GM12865 (cell line): Measurements from ENCODE around the gene SF3A1.

Experiments
- DNase-seq: peaks from one replicate; pipeline ENCODE4 v3.0.0; 2010; ENCODE audit warnings: low read depth
- H3K4me3 ChIP-seq: 2 replicates; pipeline ENCODE4 v1.5.1; 2011; ENCODE audit warnings: mild to moderate bottlenecking, low read depth, low read length, control low read depth
- TF ChIP-seq, protein P1 (sequence below): IDR thresholded peaks from 2 replicates; pipeline ENCODE4 v1.5.1; 2011; ENCODE audit warnings: low read length, control low read depth, low read depth, inconsistent platforms; ENCODE audit not compliant: insufficient read depth; ENCODE audit errors: missing control alignments

The SF3A1 gene

GRCh38 chr22:30302810-30303138 lies 53.9 kb downstream of the SF3A1 start:
- no peak overlapping the region for H3K4me3 ChIP-seq
- no peak for DNase-seq
- TF ChIP-seq, protein P1, sequence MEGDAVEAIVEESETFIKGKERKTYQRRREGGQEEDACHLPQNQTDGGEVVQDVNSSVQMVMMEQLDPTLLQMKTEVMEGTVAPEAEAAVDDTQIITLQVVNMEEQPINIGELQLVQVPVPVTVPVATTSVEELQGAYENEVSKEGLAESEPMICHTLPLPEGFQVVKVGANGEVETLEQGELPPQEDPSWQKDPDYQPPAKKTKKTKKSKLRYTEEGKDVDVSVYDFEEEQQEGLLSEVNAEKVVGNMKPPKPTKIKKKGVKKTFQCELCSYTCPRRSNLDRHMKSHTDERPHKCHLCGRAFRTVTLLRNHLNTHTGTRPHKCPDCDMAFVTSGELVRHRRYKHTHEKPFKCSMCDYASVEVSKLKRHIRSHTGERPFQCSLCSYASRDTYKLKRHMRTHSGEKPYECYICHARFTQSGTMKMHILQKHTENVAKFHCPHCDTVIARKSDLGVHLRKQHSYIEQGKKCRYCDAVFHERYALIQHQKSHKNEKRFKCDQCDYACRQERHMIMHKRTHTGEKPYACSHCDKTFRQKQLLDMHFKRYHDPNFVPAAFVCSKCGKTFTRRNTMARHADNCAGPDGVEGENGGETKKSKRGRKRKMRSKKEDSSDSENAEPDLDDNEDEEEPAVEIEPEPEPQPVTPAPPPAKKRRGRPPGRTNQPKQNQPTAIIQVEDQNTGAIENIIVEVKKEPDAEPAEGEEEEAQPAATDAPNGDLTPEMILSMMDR = no peak

GRCh38 chr22:30301995-30302809 lies 54.5 kb downstream of the SF3A1 start:
- DNase-seq = peak; percentile 24
- no peak overlapping the region for H3K4me3 ChIP-seq
- TF ChIP-seq, protein P1 = no peak

- TF ChIP-seq, protein P1 = no peak
- H3K4me3 ChIP-seq = no peak overlapping the region
- DNase-seq = no peak
Observed at GRCh38 chr22:30299322-30299721, 57.4 kb downstream of the SF3A1 start.

DNA sequence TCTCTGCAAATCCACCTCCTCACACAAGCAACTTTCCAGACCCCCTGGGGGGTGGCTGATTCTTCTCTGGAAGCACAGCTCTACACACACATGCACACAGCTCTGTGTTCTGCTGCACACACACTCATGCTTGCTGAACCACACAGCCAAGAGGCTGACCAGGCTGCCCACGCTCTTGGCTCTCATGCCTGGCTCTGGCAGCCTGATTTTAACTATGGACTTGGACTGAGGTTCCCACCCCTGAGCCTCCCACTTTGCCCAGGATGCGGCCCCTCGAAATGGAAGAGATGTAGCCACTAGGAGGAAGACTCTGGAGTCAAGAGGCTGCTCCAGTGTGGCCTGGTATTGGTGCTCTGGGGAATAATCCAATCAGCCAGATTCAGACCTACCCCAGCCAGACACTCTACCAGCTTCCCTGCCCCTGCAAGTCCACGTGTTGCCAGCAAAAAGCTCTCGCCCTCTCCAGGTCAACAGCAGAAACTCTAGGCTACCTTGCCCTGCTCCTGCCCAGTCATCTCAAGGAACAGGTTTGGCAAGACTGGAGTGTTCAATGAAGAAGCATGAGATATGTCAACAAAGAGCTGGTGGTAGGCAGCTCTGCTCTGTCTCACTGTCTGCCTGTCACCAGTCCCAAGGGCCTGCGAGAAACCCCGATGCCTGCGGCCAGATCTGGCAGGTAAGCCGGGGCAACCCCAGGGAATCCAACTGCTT lies 58.5 kb downstream of the SF3A1 start:
- no peak for DNase-seq
- no peak overlapping the region for H3K4me3 ChIP-seq
- TF ChIP-seq, protein P1 = no peak

- no peak overlapping the region for H3K4me3 ChIP-seq
- no peak for DNase-seq
- TF ChIP-seq, protein P1 = no peak
Observed at GRCh38 chr22:30297276-30297990, 59.3 kb downstream of the SF3A1 start.

GRCh38 chr22:30296833-30297232 lies 59.9 kb downstream of the SF3A1 start:
- no peak for DNase-seq
- H3K4me3 ChIP-seq = no peak overlapping the region
- TF ChIP-seq, protein P1 = no peak
